ENCODE data around the gene TNS3.

TNS3 gene

DNA sequence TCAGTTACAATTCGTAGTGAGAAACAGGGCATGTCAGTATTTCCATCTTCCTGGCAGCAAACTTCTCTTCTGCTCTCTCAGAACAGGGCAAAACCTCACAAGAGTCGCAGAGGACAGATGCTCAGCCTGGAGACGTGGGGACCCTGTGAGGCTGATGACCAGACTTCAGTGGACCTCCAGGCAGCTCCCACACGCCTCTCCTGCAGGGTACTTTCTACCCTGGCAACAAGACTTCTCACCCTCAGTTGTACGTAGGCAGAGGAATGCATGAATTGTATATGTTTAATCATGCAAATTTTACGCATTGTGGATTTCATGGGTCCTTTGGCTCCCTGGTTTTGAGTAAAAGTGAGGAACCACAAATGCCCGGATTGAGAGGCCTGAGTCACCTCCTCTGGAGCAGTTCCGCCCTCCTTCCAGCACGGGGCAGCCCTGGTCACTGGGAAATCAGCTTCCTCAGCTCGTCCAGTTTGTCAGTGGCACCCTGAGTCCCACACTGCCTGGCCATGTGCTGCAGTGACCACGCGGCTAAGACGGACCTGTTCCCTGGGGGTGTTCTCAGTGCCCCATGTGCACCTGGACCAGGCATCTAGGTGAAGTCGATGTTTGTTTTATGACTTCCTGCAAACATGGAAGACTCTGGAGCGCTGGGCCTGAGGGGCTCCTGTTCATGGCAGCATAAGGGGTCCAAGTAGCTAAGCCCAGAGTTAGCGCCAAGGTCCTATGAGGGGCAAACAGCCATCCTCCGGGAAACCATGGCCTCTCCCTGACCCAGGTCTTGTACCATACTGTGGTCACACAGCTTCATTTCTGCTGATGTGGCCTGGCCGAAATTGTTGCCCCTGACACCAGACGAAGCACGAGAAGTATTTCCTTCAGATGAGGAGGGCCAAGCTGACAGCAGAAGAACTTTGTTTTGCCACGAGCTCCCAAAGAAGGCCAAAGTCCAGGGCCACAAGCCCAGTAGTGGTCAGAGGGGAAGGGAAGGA lies 165.1 kb downstream of the TNS3 start:
- no peak for DNase-seq (ENCODE audit: low read depth)
- H3K4me3 ChIP-seq (ENCODE audit: low read depth, low read length) = no peak overlapping the region
- TF ChIP-seq, protein P1, sequence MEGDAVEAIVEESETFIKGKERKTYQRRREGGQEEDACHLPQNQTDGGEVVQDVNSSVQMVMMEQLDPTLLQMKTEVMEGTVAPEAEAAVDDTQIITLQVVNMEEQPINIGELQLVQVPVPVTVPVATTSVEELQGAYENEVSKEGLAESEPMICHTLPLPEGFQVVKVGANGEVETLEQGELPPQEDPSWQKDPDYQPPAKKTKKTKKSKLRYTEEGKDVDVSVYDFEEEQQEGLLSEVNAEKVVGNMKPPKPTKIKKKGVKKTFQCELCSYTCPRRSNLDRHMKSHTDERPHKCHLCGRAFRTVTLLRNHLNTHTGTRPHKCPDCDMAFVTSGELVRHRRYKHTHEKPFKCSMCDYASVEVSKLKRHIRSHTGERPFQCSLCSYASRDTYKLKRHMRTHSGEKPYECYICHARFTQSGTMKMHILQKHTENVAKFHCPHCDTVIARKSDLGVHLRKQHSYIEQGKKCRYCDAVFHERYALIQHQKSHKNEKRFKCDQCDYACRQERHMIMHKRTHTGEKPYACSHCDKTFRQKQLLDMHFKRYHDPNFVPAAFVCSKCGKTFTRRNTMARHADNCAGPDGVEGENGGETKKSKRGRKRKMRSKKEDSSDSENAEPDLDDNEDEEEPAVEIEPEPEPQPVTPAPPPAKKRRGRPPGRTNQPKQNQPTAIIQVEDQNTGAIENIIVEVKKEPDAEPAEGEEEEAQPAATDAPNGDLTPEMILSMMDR (conservative IDR thresholded peaks at IDR 0.05; ENCODE audit: low read depth, low read length) = no peak

DNA sequence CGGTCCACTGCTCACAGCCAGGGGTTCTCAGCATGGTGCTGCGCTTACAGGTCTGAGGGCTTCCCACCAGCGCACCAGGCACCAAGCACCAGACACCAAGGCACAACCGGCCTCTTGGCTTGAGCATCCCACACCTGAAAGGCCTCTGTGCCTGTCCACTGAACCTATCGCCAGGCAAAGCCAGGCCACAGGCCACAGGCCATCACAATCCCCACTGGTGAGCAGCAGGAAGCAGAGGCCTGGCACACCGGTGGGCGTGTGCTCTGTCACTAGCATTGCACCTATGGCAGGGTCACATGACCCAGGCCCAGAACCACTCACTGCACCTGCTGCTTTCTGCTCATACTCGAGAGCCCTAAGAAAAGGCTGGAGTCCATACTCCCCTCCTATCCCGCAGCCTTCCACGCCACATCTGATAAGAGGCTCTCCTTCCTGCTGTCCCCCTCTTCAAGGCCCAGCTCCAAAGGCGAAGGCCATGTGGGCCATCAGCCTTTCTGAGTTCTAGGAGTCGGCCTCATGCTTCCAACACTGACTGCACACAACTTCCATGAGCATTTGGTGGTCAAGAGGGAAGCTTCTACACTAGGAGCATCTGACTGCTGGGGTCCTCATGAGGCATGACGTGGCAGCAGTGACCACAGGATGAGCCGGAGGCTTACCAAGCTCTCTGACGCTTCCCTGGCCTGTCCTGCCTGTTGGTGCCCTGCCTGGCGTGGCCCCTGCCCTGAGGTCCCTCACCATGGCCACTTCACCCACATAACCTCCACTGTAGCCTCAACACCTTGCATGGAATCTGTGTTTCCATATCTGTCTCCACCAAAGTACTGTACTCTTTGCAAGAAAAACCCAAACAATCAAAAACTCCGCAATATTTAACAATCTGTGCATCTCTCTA lies 166.3 kb downstream of the TNS3 start:
- TF ChIP-seq, protein P1 (conservative IDR thresholded peaks at IDR 0.05; ENCODE audit: low read depth, low read length) = no peak
- no peak for DNase-seq (ENCODE audit: low read depth)
- no peak overlapping the region for H3K4me3 ChIP-seq (ENCODE audit: low read depth, low read length)

DNA sequence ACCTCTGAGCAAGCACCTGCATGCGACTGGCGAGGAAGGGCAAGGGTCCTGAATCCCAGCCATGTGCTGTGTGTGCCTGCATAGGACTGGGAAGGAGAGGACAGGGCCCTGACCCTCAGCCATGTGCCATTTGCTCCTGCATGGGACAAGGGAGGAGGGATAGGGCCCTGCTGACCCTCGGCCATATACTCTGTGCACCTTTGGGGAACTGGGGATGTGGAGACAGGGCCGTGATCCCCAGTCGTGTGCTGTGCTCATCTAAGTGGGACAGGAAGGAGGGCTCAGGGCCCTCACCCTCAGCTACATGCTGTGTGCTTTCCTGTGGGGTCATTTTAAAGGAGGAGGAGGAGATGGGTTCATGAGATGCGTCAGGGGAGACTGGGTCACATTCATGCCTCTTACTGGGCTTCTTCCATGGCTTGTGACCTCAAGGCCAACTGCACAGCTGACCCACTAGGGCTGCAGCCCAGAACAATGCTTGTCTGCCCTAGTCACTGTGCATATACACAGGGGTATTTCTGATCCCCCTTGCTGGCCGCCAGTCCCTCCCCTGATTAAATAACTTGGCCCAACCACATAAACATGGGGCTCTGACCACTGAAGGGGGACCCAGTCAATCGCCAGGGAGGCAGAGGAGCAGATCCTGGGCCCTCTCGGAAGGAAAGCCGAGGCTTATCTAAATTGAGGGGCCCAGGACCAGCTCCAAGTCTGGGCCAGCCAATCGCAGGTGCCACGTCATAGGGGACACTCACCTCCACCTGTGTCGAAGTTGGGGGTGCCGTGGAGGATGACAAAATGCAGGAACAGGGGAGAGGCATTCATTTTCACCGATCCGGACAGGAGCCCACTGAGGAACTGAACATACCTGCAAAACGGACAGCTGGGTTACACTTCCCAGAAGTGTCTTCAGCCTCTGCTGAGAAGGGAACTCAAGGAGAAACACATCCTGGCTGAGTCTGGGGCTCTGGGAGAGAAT lies 167.3 kb downstream of the TNS3 start:
- DNase-seq (ENCODE audit: low read depth) = no peak
- TF ChIP-seq, protein P1 (conservative IDR thresholded peaks at IDR 0.05; ENCODE audit: low read depth, low read length) = no peak
- H3K4me3 ChIP-seq (ENCODE audit: low read depth, low read length) = no peak overlapping the region

DNA sequence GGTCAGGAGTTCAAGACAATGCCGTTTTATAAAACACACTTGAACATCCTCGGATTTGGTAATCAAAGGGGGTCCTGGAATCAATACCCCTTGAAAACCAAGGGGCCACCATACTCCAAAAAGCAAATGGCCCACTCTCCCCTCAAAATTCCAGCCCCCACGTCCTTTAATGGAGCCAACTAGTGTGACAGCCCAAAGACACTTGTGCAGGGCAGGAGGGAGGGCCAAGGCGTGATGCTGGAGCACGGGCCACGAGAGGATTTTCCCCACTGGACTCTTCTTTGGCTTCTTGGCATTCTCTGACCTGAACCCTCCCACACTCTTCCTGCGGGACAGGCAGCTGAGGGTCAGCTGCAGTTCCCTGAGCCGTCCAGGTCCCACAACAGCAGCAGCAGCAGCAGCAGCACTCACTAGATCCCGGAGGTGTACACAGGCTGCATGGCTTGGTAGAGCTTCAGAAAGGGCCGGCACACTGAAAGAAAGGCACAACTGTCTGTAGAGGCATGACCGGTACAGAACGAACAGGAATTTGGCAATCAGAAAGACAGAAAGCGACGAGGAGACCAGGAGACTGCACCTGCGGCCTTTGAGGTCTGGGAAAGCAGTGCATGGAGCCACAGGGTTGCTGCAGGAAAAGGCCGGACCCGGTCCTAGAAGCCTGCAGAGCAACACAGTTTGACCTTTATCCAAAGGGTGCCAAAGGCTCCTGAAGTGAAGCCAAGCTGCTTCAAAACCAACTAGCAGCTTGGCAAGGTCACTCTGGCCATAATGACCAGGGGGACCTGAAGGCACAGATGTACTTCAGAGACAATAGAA lies 168.2 kb downstream of the TNS3 start:
- no peak for DNase-seq (ENCODE audit: low read depth)
- H3K4me3 ChIP-seq (ENCODE audit: low read depth, low read length) = no peak overlapping the region
- TF ChIP-seq, protein P1 (conservative IDR thresholded peaks at IDR 0.05; ENCODE audit: low read depth, low read length) = no peak

DNA sequence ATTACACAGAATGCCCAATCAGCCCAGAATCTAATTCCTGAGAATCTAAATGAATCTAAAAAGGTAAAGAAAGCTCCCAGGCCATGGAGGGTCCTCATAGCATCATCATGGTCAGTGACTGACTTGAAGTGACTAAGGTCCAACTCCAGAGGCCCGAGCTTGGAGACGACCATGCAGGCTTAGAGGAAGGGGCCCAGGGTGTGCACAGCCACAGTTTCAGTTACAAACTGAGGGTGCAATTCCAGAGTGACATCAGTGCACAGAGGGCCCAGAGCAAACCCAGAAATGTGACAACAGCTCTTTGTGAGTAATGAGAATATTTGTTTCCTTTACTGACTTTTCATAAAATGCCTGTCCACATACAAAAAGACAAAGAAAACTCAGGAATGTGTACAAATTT lies 170.0 kb downstream of the TNS3 start:
- no peak for DNase-seq (ENCODE audit: low read depth)
- H3K4me3 ChIP-seq (ENCODE audit: low read depth, low read length) = no peak overlapping the region
- TF ChIP-seq, protein P1 (conservative IDR thresholded peaks at IDR 0.05; ENCODE audit: low read depth, low read length) = no peak

Measured in choroid plexus epithelial cell (primary cell).